NCI-H1417 (cell line): ENCODE data around the gene NOX4.

Experiments used
- DNase-seq, 3 experiments: peaks; one replicate each; lab custom pipeline; 2025; lab: John Stamatoyannopoulos, UW

NOX4 gene

DNA sequence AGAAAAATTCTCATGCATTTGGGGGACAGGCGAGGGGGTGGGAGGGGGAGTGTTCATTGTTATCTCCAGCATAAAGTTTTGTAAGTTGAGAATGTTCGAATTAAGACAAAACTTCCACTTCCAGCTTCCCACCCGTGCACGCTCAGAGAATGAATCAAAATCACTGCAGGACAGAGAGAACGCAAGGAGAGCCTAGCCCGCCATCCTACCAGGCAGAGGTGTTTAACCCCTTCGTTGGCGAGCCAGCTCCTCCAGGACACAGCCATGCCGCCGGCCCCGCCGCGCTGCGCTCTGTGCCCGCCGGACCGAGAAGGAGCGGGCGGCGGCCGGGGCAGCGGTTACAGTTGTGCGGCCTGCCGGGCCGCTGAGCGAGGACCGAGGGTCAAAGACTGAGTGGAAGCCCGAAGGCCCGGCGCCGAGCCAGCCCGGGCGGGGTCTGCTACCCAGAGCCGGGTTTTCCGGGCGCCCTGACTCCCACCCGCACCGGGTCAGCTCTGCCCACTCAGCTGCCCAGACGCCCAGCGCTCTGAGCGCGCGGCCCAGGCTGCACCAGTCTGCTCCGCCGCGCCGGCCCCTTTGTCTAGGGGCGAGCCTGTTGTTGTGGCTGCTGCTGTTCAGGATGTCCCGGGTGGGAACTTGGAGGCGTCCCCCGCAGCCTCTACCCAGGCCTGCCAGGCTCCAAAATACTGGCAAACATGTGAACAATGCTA, at the start of gene NOX4:
TSS of gene NOX4 (minus strand) at position 395 of the 710 bp plus-strand sequence. CDS start at position 266, 129 bp downstream.
- no peak for DNase-seq

DNA sequence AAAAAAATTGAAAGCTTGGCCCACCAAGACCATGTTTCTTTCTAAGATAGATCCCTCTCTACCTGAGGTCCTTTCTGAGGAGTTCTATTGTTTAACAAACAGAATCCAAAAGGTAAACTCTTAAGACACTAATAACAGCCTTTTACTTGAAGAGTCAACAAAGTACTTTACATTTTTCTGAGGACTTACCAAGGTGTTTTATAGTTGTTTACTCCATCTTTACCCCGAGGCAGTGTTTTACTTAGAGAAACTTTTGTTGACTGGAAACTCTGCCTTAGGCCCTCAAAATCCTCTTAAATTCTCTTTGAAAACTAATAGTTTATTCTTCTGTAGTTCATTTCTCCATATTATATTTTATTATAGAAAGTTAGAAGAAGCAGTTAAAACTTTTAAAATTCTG, 49.7 kb upstream of the NOX4 start:
- no peak for DNase-seq

DNA sequence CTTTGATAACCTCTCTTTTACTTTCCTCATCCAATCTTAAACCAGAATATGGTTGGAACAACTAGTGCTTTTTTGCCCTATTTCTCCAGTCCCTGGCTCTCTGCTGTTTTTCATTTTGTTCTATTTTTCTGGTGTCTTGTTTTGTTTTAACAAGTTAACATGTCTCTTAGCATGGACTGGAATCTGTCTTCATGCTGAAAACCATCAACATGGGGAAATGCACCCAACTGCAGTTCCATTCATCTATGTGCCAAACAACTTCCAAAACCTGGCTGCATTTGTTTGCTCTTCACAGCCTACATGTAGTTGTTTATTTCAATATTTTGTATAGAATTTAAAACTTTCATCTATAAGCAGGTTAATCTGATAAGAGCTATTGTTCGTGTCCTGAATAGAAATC, 46.8 kb upstream of the NOX4 start:
- no peak for DNase-seq

DNA sequence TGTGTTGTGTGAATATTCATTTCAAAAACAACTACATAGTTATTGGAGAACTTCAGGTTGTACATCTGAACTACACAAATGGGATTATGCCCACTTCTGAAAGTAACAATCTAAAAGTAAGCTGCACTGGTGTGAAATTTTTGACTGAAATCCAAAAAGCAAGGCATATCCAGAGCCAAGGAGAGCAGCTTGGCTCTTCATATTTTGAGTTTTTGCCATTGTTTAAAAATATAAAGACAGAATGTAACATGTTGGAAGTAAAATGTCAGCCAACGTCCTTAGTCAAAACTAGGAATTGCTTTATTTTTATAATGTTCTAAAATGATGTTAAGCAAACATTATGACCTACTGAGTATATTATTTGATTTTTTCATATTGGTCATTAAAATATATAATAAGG, 45.8 kb upstream of the NOX4 start:
- no peak for DNase-seq

DNA sequence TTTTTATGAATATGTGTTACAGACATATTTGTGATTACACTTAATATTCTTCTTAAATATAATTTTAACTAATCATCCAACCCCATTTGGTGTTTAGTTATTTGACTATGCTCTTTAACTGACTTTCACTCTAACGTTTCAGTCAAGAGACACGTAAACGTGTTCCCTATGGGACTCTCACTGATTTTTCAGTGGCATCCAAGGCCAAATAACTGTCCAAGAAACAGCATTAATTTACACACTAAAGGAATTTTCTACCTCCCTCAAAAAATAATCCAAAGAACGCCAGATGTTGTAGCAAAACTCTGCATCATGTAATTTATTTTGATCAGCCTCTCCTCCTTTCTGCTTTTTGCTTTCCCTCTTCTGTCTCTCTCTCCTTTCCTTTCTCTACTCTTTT, 44.0 kb upstream of the NOX4 start:
- DNase-seq: no peak

DNA sequence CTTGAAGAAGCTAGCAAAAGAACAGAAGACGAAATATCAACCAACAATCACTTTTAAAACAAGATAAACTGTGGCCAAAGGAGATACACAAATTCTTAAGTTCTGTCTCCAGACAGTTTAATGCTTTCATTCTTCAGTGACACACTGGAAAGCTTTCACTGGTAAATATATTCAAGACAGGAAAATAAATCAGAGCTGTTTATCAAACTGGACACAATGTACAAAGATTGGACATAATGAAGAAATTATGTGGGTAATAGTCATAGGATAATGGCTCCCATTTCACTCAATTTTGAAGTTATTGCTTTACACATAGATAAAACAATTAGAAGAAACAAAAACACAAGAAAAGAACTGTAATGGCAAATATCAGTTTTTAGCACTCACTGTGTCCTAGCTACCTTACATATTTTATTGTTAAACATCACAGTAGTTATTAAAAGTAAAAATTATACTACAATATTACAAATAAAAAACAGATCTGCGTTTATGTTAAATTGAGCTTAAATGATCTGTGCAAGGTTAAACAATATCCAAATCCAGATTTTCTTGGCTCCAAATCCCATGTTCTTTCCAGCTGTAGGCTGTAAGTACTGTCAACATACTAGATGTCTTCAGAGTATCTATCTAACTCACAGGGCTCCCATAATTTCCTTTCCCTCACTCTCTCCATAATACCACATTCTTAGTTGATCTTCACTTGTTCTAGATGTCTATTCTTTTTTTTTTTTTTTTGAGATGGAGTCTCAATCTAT, 38.6 kb upstream of the NOX4 start:
- no peak for DNase-seq

DNA sequence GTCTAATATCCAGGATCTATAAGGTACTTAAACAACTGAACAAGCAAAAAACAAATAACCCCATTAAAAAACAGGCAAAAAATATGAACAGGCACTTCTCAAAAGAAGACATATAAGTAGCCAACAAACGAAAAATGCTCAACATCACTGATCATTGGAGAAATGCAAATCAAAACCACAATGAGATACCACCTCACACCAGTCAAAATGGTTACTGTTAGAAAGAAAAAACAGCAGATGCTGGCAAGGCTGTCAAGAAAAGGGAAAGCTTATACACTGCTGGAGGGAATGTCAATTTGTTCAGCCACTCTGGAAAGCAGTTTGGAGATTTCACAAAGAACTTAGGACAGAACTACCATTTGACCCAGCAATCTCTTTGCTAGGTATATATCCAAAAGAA, 30.6 kb upstream of the NOX4 start:
- DNase-seq: no peak

DNA sequence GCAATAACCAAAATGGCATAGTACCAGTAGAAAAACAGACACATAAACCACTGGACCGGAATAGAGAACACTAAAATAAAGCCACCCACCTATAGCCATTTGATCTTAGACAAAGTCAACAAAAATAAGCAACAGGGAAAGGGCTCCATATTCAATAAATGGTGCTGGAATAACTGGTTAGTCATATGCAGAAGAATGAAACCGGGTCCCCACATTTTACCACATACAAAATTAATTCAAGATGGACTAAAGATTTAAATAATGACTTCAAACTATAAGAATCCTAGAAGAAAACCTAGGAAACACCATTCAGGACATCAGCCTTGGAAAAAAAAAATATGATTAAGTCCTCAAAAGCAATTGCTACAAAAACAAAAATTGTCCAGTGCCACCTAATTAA, 30.1 kb upstream of the NOX4 start:
- no peak for DNase-seq

DNA sequence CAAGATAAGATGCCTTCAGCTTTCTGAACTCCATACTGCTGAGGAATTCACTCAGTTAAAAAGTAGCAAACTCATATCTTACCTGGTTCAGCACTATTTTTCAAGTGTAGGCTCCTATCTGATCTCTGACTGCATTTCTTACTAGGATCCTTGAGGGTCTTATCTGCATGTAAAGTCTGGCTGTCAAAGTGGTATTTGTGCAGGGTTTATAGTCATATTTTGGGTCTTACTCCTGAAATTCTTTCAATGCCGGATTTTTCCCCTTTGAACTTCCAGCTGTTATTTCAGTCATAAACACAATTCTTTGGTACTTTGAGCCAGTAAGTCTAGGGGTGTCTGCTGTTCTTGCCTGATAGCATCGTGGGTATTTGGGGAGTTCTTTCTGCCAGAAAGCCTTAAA, 25.3 kb upstream of the NOX4 start:
- DNase-seq: no peak

DNA sequence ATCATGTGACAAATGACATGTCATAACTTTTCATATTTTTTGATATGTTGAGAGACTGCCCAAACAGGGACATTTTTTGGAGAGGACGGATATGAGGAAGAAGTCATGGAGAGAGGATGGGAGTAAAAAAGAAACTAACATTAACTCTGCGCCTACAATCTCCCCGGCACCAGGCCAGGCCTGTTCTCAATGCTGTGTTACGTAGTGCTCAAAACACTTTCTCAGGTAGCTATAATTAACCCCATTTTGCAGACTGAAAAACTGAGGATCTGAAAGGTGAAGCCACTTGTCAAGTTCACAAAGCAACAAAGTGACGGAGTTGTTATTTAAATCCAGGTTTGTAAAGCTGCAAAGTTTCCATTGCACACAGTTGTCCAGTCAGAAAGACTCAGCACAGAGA, 17.4 kb upstream of the NOX4 start:
- no peak for DNase-seq

DNA sequence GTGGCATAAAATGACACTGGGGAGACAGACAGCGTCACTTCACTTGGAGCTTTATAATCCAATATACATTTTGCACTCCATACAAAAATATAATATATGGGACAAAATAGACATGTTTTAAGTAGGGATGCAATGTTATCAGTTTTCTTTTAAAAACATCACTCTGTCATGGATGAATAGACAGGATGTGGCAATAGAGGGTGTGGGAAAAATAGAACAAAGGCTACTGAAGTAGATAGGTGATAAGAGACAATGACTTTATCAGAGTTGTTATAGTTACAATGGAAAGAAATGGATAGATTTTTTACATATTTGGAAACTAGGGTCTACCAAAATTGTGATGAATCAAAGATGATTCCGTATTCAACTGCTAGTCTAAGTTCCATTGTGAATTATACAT, 13.1 kb upstream of the NOX4 start:
- no peak for DNase-seq

DNA sequence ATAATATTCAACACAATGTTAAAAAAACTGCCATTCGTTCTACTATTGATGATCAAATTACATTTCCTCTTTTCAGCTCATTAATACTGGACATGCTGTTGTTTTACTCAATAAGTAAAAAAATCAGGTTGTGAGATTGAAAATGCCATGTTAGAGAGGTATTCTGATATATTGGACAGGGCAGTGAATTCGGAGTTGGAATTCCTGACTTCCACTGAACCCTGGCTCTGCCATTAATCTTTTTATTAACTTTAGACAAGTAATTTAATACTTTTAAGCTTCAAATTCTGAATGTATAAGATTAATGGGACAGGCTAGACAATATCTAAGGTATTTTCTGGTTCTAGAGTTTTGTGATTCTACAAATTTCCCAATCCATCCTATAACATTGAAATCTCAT, 12.2 kb upstream of the NOX4 start:
- DNase-seq: no peak

DNA sequence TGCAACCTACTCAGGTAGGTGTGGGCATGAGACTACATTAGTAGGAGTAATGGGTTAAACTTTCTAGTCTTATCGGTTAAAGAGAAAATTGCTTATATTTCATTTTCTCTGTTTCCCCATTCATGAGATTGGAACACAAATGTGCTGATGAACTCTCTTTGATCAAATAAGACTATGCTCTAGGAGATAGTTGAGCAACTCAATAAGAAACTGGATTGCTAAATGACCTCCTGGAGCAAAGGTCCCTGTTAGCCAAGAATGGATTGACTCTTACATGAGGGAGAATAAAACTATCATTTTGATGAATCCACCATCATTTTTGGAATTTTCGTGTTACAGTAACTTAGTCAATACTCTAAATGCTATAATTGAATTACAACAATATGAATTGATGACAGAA, 11.1 kb upstream of the NOX4 start:
- no peak for DNase-seq

DNA sequence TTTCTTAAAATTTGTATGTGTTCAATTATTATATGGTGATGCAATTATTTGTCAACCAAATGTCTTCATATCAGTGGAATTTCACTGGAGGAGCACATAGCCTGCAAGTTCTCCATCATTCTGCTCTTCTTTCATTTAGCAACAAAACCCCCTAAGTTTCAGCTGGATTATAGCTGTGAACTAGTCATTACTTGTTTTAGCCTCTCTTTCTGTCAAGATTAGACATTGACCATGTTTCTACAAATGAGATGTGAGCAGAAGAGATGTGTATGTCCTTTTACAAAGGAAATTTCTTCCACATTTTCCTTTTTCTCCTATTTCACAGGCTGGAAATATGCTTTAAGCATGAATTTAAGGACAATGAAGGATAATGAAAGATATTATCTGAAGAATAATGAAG, 9.2 kb upstream of the NOX4 start:
- DNase-seq: no peak

DNA sequence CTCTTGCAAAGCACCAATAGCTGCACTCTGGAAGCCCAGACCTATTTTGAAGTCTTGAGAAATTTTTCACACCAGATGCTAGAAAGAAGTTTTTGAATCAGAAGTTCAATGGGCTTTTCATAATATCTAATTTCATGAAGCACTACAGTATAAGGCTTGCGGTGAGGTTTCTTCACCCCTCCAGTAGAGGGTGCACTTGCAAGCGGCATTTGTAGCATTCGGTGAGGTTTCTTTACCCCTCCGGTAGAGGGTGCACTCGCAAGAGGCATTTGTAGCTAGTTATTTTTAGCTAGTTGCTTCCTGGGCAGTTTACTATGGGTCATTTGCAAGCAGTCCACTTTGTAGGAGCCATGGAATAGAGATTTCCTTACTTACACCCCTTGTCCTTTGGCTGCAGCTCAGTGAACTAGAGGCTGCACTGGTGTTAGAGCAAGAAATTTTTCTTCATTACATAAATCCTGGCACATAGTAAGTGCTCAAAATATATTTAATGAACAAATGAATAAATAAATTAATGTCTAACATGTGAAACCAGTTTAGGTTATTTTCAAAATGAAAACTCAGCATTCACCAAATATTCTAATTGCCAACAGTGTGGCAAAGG, 7.8 kb upstream of the NOX4 start:
- DNase-seq: no peak

DNA sequence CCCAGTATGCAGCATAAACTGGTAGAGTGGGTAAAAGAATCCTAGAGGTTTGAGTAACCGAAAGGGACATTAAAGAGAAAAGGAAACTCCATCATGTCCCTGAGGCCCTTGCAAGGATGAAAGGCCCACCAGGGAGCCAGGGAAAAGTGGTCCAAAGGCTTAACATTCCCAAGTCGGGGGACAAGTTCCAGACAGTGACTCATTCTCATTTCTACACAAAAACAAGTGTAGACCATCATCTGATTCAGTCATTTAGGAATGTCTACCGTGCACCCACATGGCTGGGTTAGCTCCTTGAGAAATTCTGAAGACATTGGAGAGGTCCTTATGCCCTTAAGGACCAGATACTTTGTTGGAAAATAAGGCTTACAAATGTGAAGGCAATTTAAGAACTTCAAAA, 4.8 kb upstream of the NOX4 start:
- no peak for DNase-seq

DNA sequence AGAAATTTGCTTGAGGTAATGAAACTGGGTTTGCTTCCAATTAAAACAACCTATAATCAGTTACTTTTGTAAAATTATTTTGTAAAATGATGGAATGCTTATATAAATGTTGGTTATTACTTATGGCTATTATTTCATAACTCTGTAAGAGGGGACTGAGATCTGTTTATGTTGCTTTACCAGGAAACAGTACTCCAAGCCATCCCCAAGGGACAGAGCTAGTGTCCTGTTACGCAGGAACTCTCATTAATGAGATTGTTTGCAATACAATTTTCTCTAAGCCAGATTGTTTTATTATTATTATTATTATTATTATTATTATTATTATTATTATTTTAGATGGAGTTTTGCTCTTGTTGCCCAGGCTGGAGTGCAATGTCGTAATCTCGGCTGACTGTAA, 2.3 kb upstream of the NOX4 start:
- DNase-seq: no peak

DNA sequence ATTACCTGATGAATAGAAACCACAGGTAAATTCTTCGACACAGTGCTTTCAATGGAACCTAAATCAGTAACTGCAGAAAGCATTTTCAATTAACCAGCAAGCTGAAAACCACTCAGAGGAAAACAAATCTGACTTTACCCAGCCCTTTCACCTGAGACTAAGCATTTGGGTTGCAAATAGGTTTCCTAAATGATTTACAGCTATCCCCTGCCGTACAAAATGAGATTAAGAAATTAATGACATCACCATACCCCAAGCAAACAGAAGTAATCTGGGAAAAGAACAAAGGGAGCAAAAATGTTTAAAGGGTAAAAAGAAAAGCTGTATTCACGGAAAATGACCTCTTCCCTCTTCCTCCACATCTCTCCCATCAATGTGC, 584 bp downstream of the NOX4 start:
- no peak for DNase-seq

DNA sequence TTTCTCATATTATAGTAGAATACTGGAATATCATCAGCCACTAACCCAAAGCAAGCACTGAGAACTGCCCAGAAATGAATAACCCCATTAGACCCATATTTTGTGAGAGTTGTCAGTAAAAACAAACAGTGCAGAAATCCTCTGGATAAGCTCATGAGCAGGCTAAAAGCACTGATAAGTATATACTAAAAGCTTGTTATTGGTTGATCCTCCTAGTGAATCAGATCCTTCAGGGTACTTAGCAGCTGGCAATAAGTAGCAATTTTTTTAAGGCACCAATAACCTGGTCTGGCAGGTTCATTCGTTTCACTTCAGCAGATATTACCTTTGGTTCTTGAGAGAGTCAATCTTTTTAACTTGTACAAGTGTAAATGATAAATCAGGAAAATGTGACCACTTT, 1.2 kb downstream of the NOX4 start:
- DNase-seq: no peak

DNA sequence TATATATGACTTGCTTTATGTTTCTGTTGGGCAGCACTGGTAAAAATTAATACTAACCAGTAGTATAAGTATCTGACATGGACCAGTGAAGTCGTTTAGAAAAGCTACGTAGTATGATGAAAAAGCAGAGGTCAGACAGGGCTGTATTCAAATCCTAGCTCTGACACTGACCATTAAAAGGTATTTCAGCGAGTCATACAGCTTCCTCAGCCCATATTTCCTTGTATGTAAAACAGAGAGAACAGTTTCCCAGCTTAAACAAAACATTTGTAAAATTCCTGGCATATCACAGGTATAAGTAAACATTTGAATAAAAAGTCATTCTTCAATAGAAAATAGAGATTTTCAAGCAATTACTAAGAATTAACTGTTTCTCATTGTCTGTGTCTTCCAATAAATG, 4.2 kb downstream of the NOX4 start:
- DNase-seq: no peak

DNA sequence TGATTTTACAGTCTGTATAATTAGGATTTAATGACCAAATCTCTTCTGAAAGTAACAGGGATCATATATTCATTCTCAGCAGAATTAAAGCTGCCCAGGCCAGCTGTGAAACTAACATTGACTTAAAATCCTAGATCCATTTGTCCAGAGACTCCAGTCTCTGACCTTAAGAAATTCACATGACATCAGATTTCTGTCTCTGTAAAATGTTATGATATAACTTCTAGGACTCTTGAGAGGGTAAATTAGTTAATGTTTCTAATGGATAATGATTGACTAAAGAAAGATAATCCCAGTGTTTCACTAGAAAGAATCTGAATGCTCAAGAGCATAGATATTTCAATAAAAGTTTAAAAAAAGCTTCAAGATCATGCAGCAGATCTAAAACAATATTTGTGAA, 6.3 kb downstream of the NOX4 start:
- no peak for DNase-seq

DNA sequence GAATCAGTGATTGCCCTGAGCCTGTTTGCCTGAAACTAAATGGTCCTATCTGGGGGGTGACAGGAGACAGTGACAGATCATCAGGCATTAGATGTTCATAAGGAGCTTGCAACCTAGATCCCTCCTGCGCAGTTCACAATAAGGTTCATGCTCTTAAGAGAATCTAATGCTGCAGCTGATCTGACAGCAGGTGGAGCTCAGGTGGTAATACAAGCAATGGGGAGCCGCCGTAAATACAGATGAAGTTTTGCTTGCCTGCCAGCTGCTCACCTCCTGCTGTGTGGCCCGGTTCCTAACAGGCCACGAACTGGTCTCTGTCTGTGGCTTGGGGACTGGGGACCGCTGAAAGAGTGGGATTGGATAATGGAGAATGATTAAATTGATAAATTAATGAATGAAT, 14.0 kb downstream of the NOX4 start:
- peak in 1 of 3 experiments; percentile 60 for DNase-seq

DNA sequence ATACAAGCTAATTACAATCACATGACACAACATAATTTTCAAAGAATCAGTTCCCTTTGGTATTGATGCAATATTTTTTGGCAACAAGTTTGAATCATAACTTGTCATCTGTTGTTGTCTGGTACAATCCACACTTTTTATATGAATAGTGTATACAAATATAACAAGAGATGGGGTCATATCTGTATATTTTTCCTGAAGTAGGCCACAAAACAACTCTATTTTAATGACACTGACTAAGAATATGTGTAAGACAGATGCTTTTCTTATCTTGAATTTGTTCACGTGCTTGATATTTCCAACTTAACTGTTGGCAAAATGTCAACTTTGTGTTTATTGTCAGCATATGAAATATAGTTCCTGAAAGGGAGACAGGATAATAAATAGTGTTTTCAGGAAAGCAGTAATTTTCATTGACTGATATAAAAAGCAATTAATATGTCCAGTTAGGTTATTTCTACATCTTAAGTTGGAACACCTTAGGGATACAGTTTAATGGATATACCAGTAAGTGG, 27.9 kb downstream of the NOX4 start:
- peak in 1 of 3 experiments; percentile 43 for DNase-seq
